HG03354 (cell line): Measurements from ENCODE around the gene SLC25A45.

Experiments
- ATAC-seq: cut with Tn5 transposase; IDR thresholded peaks from one replicate; pipeline ENCODE4 v1.9.1; 2021; ENCODE audit warnings: mild to moderate bottlenecking; ENCODE audit not compliant: unreplicated experiment, poor library complexity, severe bottlenecking

SLC25A45 gene

DNA sequence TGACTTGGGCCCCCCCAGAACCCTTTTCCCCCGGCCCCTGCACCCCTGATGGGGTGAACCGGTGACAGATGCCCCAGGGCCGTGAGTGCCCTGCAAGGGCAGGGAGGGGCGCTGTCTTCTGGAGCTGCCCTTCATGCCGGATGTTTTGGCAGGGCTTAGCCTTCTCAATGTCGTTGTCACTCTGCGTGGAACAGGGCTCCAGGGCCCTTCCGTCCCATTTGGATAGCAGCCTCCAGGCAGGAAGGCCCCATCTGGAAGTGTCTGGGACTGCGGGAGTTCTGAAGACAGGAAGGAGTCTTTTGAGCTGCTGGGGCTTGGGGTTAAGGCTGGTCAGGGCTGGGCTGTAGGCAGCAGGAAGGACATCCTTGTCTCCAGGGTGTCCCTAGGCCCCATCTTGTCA is 8.6 kb upstream of the SLC25A45 start:
- no peak for ATAC-seq

DNA sequence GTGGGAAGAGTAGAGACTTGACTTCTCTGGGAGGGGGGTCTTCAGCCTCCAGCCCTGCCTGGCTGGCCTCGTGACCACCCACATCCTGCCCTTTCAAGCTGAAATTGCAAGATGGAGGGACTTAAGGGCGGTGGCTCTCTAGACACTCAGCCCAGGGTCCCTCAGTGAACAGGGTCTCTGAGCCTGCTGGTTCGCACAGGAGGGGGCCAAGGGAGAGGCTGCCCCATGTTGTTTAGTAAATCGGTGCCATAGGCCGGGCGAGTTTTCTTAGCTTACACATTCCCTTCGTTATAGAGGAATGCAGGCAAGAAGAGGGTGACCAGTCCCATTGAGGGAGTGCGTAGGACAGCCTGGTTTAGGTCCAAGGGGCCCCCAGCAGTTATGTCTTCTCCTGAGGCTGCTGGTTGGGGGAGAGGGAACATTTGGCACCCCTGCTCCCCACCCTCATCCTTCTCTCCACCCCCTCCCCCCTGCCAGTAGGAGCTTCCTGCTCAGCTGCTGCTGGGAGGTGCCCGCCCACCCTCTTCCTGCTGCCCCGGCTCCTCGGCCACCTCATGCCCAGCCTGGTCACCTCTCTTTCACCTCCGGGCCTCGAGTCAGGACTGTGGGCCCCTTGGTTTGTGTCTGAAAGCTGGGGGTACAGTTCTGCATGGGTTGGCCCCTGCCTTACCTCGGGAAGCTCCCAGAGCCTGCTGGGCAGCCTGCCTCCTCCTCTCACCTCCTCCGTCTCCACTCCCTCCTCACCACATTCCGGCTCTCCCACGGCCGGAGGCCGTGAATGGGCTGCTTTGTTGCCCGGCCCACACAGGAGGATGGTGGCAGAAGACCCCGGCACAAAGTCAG is 7.9 kb upstream of the SLC25A45 start:
- ATAC-seq = no peak

DNA sequence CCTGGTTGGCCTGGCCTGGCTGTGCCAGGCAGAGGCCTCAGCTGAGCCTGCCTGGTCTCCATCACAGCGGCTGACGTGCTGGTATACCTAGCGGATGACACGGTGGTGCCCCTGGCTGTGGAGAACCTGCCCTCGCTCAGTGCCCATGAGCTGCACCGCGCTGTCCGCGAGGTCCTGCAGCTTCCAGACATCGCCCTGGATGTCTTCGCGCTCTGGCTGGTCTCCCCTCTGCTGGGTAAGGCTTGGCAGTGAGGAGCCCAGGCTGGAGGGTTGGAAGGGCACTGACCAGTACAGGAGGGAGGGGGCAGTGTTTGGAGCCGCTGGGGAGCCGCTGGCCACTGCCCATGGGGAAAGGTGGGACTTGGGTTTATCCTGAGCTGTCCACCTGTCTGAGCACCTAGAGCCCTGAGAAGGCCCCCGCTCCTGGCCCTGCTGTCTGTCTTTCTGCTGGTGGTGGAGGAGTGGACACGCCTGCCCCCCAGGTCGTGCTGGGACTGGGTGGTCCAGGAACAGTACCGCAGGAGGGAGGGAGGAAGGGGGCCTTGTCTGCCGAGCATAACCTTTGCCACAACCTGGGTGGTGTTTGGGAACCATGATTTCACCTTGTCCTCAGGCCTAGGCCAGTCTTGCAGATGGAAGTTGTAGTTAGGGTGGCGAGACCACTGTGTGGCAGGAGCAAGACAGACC is 7.0 kb upstream of the SLC25A45 start:
- no peak for ATAC-seq

DNA sequence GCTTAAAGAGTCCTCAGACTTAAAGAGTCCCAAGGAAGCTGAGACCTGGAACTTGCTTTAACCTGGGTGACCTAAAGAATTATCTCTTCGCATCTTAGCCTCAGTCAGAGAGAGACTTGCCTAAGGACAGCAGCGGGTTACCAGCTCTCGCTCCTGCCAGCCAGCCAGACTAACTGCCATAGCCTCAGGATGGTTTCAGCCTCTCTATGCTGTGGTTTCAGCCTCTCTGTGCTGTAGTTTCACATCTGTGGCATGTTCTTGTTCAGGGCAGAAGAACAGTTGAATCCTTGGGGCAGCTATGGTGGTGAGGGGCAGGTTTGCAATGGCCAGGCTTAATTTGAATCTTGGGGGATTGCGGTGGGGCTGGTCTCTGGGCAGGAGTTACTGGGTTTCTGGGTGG is 6.3 kb upstream of the SLC25A45 start:
- ATAC-seq = no peak

DNA sequence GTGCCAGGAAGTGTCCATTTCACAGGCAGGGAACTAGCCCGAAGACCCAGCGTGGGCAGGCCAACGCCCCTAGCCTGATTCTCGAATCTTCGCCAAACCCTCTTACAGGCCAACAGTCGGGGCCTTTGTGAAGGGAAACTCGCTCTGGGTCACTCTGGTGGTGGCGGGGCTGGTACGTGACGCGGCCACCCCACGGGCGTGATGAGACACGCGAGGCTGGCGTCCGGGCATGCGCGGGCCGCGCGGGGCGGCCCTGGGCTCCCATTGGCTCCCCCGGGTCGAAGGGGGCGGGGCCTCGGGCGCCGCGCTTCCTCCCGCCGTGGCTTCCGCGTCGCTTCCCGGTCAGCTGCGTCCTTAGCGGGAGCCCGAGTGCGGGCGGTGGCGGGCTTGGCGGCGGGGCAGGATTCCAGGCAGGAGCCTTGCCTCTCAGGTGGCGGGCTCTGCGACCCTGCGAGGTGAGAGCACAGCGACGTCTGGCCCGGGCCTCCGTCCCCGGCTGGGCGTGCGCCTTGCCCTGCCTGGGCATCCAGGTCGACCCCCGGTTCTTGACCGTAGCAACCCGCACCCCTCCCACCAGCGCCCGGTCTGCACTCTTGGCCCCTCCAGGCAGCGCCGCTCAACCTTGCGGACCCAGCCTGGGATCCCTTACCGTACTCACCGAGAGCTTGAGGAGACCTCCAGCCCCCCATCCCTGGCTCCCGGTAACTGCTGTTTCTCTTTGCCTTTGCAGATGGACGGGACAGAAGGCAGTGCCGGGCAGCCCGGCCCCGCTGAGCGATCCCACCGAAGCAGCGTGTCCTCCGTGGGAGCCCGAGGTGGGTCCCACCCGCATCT is 4.1 kb upstream of the SLC25A45 start, which contains the start of gene FRMD8:
TSS of gene FRMD8 (plus strand) at position 331 of the 834 bp plus-strand sequence. CDS start at position 731, 400 bp downstream.
- peak; percentile 49 for ATAC-seq

DNA sequence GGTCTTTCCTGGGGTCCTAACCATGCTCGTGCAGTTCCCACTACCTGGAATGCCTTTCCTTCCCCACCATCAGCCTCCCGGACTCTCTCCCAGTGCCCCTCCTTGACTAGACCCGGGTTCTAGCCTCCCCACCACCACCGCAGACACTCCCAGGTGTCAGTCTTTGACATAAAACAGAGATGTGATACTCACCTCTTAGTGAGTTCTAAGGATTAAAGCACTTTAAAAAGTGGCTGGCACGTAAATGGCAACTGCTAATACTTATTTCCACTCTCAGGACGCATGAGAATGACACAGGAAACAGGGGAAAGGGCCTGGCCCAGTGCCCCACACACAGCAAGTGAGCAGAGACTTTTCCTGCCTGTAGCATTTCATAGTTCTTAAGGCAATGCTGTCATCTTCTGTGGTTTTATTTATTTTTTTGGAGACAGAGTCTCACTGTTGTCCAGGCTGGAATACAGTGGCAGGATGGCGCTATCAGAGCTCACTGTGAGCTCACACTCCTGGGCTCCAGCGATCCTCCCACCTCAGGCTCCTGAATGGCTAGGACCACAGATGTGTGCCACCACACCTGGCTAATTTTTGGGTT is 1.9 kb upstream of the SLC25A45 start:
- no peak for ATAC-seq

DNA sequence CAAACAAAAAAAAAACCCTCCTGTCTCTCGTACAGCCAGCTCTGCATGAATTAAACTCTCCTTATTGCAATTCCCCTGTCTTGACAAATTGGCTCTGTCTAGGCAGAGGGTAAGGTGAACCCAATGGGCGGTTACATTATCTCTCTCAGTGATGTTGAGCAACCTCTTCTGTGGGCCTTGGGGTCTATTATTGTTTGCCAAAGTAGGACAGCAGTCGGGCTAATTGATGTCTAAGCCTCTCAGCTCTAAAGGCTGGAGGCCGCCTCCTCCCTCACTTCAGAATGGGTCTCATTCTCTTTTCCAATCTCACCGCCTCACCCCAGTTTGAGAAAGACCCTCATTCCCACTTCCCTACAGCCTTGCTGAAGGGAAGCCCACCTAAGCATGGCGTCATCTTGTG is 1.3 kb upstream of the SLC25A45 start:
- no peak for ATAC-seq

DNA sequence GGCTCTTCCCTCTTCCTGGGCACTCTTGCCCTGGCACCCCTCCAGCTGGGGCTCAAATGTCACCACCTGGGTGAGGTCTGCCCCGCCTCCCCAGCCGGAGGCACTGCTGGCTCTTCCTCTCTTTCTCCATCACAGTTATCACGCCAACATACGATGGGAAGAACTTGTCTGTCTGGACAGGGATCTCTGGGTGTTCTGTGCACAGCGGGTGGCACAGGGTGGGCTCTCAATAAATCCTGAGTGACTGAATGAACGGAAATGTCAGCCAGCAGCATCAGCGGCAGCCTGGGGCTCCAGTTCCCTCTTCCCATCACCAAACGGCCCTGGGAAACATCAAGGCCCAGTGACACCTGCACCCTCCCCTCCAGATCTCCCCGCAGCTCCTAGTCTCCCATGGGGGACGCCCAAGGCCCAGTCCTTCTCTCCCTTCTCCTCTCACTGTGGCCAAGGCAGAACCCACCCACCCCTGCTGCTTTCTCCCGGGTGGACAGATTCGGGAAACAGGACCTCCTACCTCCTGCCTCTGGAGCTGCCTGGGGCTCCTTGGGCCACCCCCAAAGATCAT is 440 bp upstream of the SLC25A45 start:
- ATAC-seq = no peak

DNA sequence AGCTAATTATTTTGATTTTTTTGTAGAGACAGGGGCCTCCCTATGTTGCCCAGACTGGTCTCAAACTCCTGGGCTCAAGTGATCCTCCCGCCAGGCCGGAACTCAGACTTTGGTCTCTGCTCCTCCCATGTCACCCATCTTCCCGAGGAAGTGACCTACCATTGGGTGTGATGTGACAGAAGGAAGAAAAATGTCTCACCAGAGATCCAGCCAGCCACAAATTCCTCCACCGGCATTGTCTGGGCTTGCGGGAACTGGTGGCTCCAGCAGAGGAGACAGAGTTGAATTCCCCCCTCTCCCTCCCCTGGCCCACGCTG is 772 bp downstream of the SLC25A45 start:
- ATAC-seq = peak; percentile 7

DNA sequence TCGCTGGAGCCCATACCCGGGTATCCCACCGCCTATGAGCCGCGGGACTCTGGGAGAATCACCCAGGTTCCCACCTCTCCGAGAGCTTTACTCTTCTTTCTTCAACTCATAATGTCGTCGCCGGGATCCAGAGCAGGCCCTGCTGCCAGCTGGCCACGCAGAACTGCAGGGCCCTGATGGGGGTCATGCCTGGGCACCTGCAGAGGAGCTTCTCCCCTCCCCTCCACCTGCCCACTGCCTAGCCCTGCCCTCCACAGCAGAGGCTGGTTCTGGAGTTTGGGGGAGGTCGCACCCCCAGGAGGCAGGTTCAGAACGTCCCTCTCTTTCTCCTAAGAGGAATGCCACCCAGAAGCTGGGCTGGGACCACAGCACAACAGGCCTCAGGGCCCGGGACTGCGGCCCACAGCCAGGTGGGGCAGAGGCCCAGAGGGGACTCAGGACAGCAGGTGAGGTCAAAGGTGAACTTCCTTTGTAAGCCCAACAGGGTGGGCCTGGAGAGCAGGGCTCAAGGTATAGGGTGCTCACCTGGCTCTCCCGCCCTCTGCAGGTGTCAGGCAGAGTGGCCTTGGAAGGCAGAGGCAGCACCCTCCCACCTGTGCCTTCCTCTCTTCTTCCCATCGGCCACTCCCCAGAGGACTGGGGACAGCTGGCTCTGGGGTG is 1.9 kb downstream of the SLC25A45 start:
- ATAC-seq = no peak

DNA sequence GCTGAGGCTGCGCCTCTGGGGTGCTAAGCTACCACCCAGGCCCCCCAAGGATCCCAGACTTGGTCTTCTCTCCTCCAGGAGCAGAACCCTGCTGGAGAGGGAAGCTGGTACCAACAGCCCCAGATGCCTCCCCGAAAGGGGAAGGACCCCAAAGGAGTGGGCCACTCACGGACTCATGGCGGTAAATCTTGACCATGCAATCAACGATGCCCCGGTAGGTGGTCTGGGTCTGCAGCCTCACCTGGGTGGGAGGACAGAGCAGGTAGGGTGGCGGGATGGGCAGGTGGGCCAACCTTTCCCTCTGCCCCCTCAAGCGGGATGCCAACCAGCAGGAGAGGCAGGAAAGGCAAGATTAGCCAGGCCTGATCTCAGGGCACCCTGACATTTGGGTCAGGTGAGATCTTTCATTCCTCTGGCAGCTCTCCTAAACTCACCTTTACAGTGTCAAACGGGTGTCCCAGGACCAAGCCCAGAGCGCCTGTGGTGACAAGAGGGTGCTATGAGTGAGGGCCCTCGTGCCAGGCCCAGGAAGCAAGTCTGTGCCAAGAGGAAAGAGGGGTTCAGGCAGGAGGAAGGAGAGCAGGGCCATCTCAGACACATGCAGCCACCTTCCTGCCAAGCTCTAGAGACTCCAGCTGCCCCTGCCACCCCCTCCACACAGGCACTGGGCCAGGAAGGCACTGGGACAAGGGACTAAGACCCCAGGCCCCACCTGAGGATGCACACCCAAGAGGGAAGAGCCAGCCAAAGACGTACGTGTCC is 2.6 kb downstream of the SLC25A45 start:
- ATAC-seq = no peak

DNA sequence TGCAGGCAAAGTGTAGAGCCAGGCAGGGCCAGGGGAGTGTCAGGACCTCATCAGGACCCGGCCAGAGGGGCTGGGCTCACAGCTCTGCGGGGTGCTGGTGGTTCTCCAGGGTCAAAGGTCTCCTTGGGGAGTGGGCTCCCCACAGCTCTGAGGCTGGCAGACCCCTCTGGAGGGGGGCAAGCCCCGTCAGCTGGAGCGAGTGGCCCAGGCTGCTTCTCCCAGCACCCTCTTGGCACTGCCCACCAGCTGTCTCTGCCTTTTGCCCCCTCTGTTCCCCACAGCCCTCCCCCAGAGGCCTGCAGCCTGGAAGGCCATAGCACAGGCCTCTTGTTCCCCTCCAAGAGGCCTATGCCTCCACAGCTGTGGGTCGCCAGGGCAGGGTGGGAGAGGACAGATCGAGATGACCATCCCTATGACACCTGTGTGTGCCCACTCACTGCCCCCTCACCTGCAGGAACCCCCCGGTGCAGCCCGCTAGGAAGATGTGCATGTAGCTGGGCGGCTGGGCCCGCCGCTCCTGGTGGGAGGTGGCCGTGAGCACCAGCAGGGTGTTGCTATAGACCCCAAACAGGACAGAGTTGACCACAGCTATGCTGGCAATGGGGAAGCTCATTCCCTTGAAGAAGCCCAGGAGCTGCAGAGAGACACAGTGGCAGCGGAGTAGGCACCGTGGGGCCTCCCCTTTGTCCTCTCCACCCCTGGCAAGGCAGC is 3.4 kb downstream of the SLC25A45 start:
- no peak for ATAC-seq

DNA sequence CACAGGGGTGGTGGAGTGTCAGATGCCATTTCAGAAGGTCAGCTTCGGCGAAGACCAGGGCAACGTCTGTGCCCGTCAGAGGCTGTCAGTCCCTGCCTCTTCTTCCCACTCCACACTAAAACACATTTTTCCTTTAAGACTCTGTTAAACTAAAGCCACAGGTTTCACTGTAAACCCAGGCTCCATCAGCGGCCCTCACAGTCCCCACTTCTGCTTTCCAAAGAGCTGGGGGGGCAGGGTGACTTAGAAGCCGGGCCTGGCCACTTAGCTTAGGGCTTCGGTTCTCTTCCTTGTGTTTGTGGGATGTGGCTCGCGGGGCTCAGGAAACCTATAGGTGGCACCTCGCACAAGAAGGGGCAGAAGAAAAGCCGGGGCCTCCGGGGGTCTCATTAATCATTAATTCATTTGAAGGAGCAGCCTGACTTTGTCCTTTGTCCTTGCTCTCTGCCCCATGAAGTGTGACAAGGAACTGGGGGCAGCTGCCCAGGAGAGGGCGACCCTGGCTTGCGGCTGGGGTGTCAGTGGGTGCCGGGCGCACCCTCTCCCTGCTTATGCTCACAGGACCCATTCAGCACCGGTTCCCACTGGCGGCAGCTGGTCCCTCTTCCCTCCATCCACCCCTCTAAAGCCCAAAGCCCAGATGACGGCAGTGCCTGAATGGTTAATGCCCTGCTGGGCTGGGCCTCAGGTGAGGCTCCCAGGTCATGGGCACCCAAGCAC is 4.1 kb downstream of the SLC25A45 start:
- ATAC-seq = no peak

DNA sequence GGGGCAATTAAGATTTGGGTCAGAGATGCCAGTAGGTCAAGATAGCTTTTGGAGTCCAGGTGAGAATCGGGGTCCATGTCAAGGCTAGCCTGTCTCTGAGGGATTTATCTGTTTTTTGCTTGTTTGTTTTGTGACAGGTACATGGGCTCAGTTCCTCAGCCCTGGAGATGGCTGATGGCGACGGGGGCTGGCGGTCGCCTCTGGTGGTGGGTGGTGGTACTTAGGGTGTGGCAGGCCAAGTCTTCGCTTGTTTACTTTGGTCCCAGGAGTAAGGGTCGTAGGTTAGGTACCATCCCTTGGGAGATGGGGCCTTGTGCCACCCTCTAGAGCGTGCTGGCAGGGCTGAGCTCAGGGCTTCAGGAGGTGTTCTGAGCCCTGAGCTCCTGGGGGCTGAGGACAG is 4.7 kb downstream of the SLC25A45 start:
- no peak for ATAC-seq

DNA sequence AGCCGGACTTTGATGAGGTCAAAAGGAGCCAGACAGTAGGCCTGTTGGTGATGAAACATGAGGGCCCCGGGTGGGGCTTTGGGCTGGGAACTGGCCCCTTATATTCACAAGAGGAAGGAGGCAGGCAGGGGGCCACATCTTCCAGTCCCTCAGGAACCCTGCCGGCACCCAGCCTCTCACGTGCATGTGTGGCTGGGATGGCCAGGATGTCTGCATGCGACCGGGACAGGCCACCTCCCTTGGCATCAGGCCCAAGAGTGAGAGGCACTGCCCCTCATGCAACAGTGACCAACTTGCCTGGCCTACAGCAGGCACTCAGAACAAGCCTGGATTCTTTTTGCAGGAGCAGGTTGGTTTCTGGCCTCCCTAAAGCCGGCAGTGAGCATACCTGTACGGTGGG is 5.4 kb downstream of the SLC25A45 start:
- ATAC-seq = no peak

DNA sequence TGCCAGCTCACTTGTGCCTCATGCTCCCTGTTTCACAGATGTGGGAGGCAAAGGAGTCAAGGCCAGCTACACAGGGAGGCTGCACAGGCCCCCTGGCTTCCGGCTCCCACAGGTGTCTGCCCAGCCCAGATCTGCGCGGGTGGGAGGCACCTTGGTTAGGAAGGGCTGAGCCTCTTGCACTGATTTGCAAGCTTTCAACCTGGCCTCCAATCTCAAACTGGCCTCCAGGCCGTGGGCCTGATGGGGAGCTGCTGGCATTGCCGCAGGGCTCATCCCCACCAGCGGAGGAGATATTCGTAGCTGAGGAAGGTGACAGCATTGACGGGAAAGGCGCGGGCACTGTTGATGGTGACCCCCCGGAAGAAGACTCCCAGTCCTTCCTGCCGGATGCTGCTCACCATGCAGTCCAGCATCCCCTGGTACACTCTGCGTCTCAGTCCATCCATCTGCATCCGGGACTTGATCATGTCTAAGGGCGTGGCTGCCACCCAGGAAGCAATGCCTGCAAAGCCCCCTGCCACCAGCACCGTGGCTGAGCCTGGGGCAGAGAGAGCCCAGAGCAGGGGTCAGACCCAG is 6.2 kb downstream of the SLC25A45 start:
- no peak for ATAC-seq

DNA sequence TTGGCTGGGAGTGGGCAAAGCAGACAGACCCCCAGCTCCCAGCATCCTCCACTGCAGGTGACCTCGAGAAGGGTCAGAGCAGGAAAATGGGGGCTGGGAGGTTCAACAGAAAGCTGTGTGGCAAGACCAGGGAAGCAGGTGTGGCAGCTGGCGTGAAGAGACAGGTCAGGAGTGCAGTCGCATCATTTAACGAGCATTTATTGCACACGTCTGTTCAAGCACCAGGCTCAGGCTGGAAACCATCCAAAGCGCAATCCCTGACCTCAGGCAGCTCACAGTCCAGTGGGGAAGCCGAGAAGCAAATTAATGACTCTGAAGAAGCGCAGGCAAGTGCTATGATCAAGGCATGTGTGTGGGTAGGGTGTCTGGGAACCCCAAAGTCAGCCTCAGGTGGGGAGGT is 7.4 kb downstream of the SLC25A45 start:
- no peak for ATAC-seq
